Peyer's patch (tissue), 4 donors: ENCODE measurements around the gene NDUFA6.

ENCODE experiments used
- POLR2A ChIP-seq, 2 donors: fragments of 450-650 bp; IDR thresholded peaks; one replicate each; pipeline ENCODE4 v1.5.1; 2017; ENCODE audit warnings: antibody characterized with exemption in 2 of 2, mild to moderate bottlenecking in 2 of 2, moderate library complexity in 2 of 2
- TF ChIP-seq, protein P1 (sequence below), 6 experiments: fragments of 450-650 bp in 4 of 6; fragments of 200-600 bp in 2 of 6; sonication (generic) in 1 of 6; IDR thresholded peaks; one replicate each; pipeline ENCODE4 v1.5.1; 2017 to 2019; ENCODE audit warnings: antibody characterized with exemption in 6 of 6, mild to moderate bottlenecking in 3 of 6, moderate library complexity in 1 of 6

DNA sequence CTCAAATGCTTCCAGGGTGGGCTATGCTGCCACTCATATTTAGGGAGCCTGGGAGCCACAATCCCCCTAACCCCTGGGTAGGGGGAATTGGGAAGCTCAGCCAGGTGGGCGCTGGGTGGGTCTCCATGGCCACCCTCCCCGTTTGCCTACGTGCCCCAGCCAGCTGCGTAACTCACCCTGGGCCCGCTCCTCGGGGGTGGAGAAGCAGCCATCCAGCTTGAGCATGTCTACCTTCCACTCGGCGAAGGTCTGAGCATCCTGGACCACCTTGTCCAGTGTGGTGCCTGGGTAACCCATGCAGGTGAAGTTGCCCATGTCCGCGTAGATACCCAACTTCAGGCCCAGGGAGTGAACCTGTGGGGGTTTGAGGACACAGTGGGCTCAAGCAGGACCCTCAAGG is 23.6 kb downstream of the NDUFA6 start:
- no peak for TF ChIP-seq POLR2A (IDR thresholded peaks at IDR 0.05)
- TF ChIP-seq, protein P1, sequence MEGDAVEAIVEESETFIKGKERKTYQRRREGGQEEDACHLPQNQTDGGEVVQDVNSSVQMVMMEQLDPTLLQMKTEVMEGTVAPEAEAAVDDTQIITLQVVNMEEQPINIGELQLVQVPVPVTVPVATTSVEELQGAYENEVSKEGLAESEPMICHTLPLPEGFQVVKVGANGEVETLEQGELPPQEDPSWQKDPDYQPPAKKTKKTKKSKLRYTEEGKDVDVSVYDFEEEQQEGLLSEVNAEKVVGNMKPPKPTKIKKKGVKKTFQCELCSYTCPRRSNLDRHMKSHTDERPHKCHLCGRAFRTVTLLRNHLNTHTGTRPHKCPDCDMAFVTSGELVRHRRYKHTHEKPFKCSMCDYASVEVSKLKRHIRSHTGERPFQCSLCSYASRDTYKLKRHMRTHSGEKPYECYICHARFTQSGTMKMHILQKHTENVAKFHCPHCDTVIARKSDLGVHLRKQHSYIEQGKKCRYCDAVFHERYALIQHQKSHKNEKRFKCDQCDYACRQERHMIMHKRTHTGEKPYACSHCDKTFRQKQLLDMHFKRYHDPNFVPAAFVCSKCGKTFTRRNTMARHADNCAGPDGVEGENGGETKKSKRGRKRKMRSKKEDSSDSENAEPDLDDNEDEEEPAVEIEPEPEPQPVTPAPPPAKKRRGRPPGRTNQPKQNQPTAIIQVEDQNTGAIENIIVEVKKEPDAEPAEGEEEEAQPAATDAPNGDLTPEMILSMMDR (IDR thresholded peaks at IDR 0.05) = no peak
